ENCODE measurements around the gene TRUB2. TPM values are rescaled to one million over a fixed set of nuclear protein-coding genes. Genes with fewer than 3 reads are reported as not detected.
"Not testable (repeated sequence)": the region's sequence is repeated elsewhere in the genome, so short reads cannot be mapped to it uniquely, and the experiment has no call there.

TRUB2 gene
- total RNA-seq, 3 donors from 2014 or later: 11.8 to 19.8 (median 18.0) TPM

DNA sequence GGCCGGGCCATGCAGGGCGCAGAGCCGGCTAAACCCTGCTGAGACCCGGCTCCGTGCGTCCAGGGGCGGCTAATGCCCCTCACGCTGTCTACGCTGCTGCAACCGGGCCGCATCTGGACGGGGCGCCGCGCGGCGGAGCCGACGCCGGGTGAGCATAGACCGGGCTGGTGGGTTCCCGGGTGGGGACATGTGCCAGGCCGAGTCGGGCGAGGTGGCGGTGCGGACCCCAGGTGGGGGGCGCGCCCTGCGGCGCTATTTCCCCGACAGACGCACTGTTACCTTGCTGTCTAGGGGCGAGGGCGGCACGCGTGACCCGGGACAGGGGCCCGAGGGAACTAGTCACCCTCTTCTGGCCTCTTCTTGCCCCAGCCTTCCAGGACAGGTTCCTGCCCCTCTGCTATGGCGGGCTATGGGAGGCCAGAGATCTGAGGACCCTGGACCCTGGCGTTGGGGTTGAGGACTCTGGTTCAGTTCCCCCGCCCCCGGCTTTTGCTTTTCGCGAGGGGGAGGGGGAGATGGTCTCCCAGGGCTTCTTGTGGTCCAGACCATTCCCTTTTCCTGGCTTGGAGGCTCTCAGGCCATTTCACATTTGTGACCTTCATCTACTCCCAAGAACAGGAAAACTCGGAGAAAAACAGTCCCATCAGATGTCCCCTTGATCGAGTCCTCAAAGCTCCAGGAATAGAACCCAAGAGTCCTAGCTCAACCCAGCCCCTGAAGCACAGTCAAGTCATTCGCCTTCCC, 18.6 kb upstream of the TRUB2 start:
- peak overlapping the region; percentile 78 to 89 (median 84) for H3K4me3 ChIP-seq
- intact Hi-C loops (cut with DNase I; ENCODE audit: low total_unique reads): no loop called here
- H3K36me3 ChIP-seq: no peaks in the 10 kb centered on the region
- peak overlapping the region; percentile 66 to 76 for H3K27ac ChIP-seq
- H3K4me1 ChIP-seq: no peaks in the 10 kb centered on the region
- no peak for DNase-seq (ENCODE audit: low spot score in 2 of 2)
- TF ChIP-seq POLR2A (IDR thresholded peaks at IDR 0.05) (no peak), POLR2AphosphoS5 (IDR thresholded peaks at IDR 0.05) (no peak)
- TF ChIP-seq, protein P1, sequence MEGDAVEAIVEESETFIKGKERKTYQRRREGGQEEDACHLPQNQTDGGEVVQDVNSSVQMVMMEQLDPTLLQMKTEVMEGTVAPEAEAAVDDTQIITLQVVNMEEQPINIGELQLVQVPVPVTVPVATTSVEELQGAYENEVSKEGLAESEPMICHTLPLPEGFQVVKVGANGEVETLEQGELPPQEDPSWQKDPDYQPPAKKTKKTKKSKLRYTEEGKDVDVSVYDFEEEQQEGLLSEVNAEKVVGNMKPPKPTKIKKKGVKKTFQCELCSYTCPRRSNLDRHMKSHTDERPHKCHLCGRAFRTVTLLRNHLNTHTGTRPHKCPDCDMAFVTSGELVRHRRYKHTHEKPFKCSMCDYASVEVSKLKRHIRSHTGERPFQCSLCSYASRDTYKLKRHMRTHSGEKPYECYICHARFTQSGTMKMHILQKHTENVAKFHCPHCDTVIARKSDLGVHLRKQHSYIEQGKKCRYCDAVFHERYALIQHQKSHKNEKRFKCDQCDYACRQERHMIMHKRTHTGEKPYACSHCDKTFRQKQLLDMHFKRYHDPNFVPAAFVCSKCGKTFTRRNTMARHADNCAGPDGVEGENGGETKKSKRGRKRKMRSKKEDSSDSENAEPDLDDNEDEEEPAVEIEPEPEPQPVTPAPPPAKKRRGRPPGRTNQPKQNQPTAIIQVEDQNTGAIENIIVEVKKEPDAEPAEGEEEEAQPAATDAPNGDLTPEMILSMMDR (IDR thresholded peaks at IDR 0.05): no peak
- H3K9me3 ChIP-seq: no peaks in the 10 kb centered on the region
- no peaks in the 10 kb centered on the region for H3K27me3 ChIP-seq

DNA sequence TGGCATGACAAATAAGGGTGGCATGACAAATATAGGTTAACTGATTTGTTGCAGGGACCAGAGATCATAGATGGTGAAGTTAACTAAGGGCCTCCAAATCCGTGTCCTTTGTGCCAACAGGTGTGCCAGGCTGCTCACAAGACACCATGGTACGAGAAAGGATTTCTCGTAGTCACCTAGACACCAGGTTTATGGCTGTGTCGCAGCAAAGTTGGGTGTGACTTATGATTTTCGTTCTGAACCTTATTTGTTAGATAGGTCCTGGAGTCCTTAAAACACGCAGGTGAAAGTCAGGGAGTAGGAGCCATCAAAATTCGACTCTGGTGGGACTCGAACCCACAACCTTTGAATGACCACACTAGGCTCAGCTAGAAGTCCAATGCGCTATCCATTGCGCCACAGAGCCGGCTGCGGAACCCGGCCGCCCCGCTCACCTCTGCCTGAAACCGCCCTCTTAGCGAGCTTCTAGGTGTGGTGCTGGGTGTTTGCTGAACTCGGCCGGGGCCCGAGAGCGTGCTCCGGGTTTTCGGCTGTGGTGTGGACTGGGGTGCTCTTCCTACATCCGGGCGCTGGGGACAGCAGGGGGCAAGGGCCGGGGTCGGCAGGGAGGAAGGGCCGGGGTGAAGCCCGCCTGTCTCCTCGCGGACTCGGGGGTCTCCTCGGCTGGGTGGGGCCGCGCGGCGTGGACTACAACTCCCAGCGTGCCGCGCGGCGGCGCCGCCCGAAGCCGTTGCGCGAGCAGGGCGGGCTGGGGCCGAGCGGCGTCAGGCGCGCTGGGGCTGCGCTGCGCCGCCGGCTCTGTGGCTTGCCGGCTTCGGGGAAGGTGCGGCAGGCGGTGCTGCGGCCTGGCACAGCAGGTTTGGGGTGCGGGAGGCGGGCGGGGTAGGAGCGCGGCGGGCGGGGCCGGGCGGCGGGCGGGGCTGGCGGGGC, 17.8 kb upstream of the TRUB2 start, which contains the start of gene SLC27A4:
Gene SLC27A4 (plus strand): TSS at position 767 of the 930 bp plus-strand sequence. CDS start 2,606 bp downstream, outside the sequence.
- TF ChIP-seq, protein P1 (IDR thresholded peaks at IDR 0.05): no peak
- no peak for TF ChIP-seq POLR2AphosphoS5 (IDR thresholded peaks at IDR 0.05)
- TF ChIP-seq POLR2A (IDR thresholded peaks at IDR 0.05): no peak
- Histone ChIP-seq H3K9me3 (no peaks in the 10 kb centered on the region), H3K36me3 (no peaks in the 10 kb centered on the region), H3K4me3 (peak within 1 kb of the TSS; percentile 78 to 89 (median 84)), H3K27ac (peak within 1 kb of the TSS; percentile 66 to 76), H3K27me3 (no peaks in the 10 kb centered on the region), H3K4me1 (no peaks in the 10 kb centered on the region)
- intact Hi-C loops (cut with DNase I; ENCODE audit: low total_unique reads): no loop called here
- peak; percentile 52 to 72 for DNase-seq (ENCODE audit: low spot score in 2 of 2)

DNA sequence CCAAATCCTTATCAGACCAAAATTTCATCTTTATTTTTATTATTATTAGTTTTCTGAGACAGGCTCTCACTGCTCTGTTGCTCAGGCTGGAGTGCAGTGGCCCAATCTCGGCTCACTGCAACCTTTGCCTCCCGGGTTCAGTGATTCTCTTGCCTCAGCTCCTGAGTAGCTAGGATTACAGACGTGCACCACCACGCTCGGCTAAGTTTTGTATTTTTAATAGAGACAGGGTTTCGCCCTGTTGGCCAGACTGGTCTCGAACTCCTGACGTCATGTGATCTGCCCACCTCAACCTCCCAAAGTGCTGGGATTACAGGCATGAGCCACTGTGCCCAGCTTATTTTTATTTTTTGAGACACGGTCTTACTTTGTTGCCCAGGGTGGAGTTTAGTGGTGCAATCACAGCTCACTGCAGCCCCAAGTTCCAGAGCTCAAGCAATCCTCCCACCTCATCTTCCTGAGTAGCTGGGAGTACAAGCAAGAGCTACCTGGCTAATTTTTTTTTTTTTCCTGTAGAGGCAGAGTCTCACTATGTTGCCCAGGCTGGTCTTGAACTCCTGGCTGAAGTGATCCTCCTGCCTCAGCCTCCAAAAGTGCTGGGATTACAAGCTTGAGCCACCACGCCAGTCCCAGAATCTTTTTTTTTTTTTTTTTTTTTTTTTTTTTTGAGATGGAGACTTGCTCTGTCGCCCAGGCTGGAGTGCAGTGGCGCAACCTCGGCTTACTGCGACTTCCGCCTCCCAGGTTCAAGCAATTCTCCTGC, 16.8 kb upstream of the TRUB2 start:
- H3K36me3 ChIP-seq; H3K9me3 ChIP-seq; H3K27ac ChIP-seq; H3K4me1 ChIP-seq; DNase-seq (ENCODE audit: low spot score in 2 of 2); H3K4me3 ChIP-seq; intact Hi-C loops (cut with DNase I; ENCODE audit: low total_unique reads); H3K27me3 ChIP-seq: not testable (repeated sequence)

DNA sequence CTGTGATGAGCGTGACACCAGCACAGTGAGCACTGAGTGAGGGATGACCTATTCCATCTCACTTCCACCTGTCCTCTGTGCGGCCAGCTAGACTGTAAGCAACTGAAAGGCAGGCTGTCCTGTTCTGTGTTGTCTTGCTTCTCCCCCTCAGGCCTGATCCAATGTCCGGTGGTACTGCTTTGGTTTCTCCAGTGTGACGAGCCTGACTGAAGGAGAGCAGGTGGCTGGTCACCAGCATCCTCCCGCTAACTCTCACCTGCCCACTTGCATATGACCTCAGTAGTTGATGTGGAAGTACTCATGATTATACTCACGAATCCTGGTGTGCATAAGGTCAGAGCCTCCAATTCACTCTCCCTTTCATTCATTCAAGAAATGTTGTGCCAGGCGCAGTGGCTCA, 15.7 kb upstream of the TRUB2 start:
- Histone ChIP-seq H3K4me1 (no peaks in the 10 kb centered on the region), H3K27ac (no peak overlapping the region), H3K27me3 (no peaks in the 10 kb centered on the region), H3K36me3 (no peaks in the 10 kb centered on the region), H3K4me3 (no peak overlapping the region), H3K9me3 (no peaks in the 10 kb centered on the region)
- no peak for DNase-seq (ENCODE audit: low spot score in 2 of 2)
- intact Hi-C loops (cut with DNase I; ENCODE audit: low total_unique reads): no loop called here
- TF ChIP-seq, protein P1 (IDR thresholded peaks at IDR 0.05): no peak

DNA sequence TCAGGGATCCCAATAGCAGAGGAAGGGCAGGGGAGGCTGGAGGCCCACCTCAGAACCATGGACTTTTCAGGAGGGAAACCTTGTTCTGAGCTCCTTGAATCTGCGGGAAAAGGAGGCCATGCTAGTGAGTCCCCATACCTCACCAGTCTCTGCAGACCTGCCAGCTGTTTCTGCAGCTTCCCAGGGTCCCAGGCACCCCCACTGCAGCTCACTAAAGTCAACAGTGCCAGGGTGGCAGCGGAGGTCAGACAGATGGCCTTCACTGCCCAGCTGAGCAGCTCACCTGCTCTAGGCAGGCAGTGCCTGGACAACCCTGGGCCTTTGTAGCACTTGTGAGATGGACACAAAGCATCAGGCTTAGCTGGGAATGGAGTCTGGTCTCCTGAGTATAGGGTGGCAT, 13.7 kb upstream of the TRUB2 start:
- H3K4me1 ChIP-seq: no peaks in the 10 kb centered on the region
- intact Hi-C loops (cut with DNase I; ENCODE audit: low total_unique reads): no loop called here
- no peak overlapping the region for H3K27ac ChIP-seq
- H3K27me3 ChIP-seq: no peaks in the 10 kb centered on the region
- TF ChIP-seq, protein P1 (IDR thresholded peaks at IDR 0.05): no peak
- TF ChIP-seq POLR2A (IDR thresholded peaks at IDR 0.05) (no peak), POLR2AphosphoS5 (IDR thresholded peaks at IDR 0.05) (no peak)
- DNase-seq (ENCODE audit: low spot score in 2 of 2): no peak
- no peaks in the 10 kb centered on the region for H3K36me3 ChIP-seq
- no peak overlapping the region for H3K4me3 ChIP-seq
- H3K9me3 ChIP-seq: no peaks in the 10 kb centered on the region
